DOHH2 (cell line): ENCODE data around the gene C14orf180.

Experiments
- EZH2phosphoT487 ChIP-seq: fragments of 200-600 bp; sonication (generic); IDR thresholded peaks from 2 replicates; pipeline ENCODE4 v1.6.1; 2017; ENCODE audit warnings: borderline replicate concordance, mild to moderate bottlenecking, antibody characterized with exemption, low read length, moderate library complexity, mixed read lengths
- TF ChIP-seq, protein P1 (sequence below): fragments of 200-600 bp; sonication (generic); IDR thresholded peaks from one replicate; pipeline ENCODE4 v1.5.1; 2014; ENCODE audit warnings: antibody characterized with exemption, mild to moderate bottlenecking, low read depth, low read length; ENCODE audit not compliant: poor library complexity, severe bottlenecking

DNA sequence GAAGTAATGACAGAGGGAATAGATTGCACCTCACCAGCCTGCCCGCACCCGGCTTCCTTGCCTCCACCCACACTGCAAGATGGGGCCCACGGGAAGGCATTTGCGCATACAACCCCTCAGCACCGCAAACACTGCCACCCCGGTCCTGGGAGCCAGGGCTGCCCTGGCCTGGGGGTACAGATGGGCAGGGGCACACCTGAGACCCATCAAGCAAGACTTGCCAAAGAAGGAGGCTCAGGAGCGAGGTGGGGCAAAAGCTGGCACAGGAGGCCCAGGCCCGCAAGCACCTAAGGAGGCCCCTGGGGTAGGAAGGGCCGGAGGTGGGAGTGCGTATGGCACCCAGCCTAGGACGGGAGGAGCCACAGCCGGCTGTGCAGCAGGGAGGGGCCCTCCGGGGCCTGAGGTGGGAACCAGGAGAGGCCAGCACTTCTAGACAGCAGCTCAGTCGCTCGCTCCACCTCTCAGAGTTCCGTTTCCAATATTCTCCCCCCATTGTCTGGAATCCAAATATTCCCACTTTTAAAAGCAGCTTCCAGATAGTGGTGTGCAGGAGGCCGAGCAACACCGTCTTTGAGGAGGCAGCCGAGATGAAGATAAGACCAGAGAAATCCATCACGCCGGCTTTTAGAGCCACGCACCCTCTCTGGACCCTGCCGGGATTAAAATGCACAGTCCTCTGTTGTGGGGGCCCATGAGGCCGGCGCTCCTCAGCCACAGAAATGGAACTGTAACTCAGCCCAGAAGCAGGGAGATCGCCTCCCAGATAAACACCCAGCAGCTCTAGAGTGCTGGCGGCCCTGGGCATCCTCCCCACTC is 12.2 kb upstream of the C14orf180 start:
- TF ChIP-seq, protein P1, sequence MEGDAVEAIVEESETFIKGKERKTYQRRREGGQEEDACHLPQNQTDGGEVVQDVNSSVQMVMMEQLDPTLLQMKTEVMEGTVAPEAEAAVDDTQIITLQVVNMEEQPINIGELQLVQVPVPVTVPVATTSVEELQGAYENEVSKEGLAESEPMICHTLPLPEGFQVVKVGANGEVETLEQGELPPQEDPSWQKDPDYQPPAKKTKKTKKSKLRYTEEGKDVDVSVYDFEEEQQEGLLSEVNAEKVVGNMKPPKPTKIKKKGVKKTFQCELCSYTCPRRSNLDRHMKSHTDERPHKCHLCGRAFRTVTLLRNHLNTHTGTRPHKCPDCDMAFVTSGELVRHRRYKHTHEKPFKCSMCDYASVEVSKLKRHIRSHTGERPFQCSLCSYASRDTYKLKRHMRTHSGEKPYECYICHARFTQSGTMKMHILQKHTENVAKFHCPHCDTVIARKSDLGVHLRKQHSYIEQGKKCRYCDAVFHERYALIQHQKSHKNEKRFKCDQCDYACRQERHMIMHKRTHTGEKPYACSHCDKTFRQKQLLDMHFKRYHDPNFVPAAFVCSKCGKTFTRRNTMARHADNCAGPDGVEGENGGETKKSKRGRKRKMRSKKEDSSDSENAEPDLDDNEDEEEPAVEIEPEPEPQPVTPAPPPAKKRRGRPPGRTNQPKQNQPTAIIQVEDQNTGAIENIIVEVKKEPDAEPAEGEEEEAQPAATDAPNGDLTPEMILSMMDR, result no peak
- no peak for TF ChIP-seq EZH2phosphoT487
